GM04503 (cell line): ENCODE results near the gene DIAPH2.

Experiments
- DNase-seq: peaks from one replicate; pipeline ENCODE4 v3.0.0-alpha.2; 2012; ENCODE audit warnings: low read depth

The DIAPH2 gene

GRCh38 chrX:97309487-97310116 is 625.0 kb downstream of the DIAPH2 start:
- DNase-seq = no peak

GRCh38 chrX:97310373-97310772 is 625.7 kb downstream of the DIAPH2 start:
- DNase-seq = no peak

GRCh38 chrX:97311066-97311778 is 626.6 kb downstream of the DIAPH2 start:
- DNase-seq = no peak

- DNase-seq = no peak
Measured at GRCh38 chrX:97314345-97314744, 629.7 kb downstream of the DIAPH2 start.

GRCh38 chrX:97315939-97316338 is 631.3 kb downstream of the DIAPH2 start:
- no peak for DNase-seq

GRCh38 chrX:97320305-97320704 is 635.7 kb downstream of the DIAPH2 start:
- no peak for DNase-seq

GRCh38 chrX:97322401-97322800 is 637.8 kb downstream of the DIAPH2 start:
- DNase-seq = no peak

- no peak for DNase-seq
Measured at GRCh38 chrX:97326456-97326855, 641.8 kb downstream of the DIAPH2 start.

- DNase-seq = no peak
Measured at GRCh38 chrX:97328853-97329390, 644.3 kb downstream of the DIAPH2 start.

- DNase-seq = no peak
Measured at GRCh38 chrX:97330151-97330550, 645.5 kb downstream of the DIAPH2 start.

GRCh38 chrX:97332963-97333362 is 648.3 kb downstream of the DIAPH2 start:
- DNase-seq = no peak

GRCh38 chrX:97334850-97335249 is 650.2 kb downstream of the DIAPH2 start:
- no peak for DNase-seq

GRCh38 chrX:97344724-97345123 is 660.1 kb downstream of the DIAPH2 start:
- no peak for DNase-seq

GRCh38 chrX:97358941-97359340 is 674.3 kb downstream of the DIAPH2 start:
- no peak for DNase-seq

- no peak for DNase-seq
Measured at GRCh38 chrX:97363843-97364242, 679.2 kb downstream of the DIAPH2 start.

GRCh38 chrX:97366237-97366636 is 681.6 kb downstream of the DIAPH2 start:
- no peak for DNase-seq

GRCh38 chrX:97367125-97367524 is 682.5 kb downstream of the DIAPH2 start:
- DNase-seq = peak; percentile 14

- no peak for DNase-seq
Measured at GRCh38 chrX:97369947-97370346, 685.3 kb downstream of the DIAPH2 start.

- DNase-seq = no peak
Measured at GRCh38 chrX:97372001-97372766, 687.5 kb downstream of the DIAPH2 start.

GRCh38 chrX:97374266-97374665 is 689.6 kb downstream of the DIAPH2 start:
- DNase-seq = no peak

- no peak for DNase-seq
Measured at GRCh38 chrX:97380200-97380599, 695.6 kb downstream of the DIAPH2 start.

- no peak for DNase-seq
Measured at GRCh38 chrX:97384685-97385084, 700.0 kb downstream of the DIAPH2 start.

GRCh38 chrX:97387004-97387403 is 702.4 kb downstream of the DIAPH2 start:
- DNase-seq = no peak
